Kidney glomerular epithelial cell (primary cell): Measurements from ENCODE around the gene LIG1.
"Not testable (repeated sequence)": the region's sequence is repeated elsewhere in the genome, so short reads cannot be mapped to it uniquely, and the experiment has no call there.

Experiments
- DNase-seq: peaks from one replicate; lab custom pipeline; 2025; lab: John Stamatoyannopoulos, UW

The LIG1 gene

DNA sequence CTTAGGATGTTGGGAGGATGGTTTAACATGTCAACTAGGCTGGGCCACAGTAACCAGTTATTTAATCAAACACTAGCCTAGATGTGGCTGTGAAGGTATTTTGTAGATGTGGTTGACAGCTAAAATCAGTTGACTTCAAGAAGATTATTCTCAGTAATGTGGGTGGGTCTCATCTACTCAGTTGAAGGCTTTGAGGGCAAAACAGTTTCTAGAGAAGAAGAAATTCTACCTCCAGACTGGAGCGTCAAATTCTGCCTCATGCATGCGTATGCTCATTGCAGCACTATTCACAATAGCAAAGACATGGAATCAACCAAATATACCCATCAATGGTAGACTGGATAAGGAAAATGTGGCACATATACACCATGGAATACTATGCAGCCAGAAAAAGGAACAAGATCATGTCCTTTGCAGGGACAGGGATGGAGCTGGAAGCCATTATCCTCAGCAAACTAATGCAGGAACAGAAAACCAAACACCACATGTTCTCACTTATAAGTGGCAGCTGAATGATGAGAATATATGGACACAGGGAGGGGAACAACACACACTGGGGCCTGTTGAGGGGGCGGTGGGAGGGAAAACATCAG, 99.9 kb downstream of the LIG1 start:
- DNase-seq: not testable (repeated sequence)

DNA sequence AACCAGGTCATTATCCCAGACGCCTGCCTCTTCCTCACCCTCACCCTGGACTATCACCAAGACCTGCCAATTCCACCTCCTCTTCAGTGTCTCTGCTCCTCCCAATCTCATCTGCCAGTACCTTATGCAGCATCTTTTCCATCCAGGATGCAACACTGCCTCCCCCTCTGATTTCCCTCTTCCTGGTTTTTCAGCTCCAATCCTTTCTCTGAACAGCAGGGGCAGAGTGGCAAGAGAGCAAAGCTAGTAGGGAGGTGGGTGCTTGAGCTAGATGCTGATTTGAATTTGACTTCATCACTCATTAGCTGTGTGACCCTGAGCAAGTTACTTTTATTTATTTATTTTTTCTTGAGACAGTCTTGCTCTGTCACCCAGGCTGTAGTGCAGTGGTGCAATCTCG, 100.7 kb downstream of the LIG1 start:
- DNase-seq: no peak
